ENCODE measurements around the gene CAMTA1.

DNA sequence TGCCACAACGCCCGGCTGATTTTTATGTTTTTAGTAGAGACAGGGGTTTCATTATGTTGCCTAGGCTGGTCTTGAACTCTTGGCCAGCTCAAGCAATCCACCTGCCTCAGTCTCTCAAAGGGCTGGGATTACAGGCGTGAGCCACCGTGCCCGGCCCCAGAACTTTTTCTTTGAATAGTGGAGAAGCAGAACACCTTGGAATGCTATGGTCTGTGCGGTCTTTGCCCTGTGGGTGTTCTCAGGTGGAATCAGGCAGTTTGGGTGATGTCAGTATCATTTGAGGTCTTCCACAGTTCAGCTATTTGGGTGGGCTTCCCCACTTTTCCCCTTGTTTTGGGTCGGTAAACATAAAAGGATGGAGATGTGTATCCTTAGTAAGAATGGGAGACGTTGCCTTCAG, 17.6 kb downstream of the CAMTA1 start:
- TF ChIP-seq CTCF (IDR thresholded peaks at IDR 0.05; ENCODE audit: poor library complexity) (no peak), EZH2 (IDR thresholded peaks at IDR 0.05; ENCODE audit: borderline replicate concordance) (no peak)

Measured in hepatocyte (in vitro differentiated cells).